HL-60 (cell line): ENCODE results near the gene CAMKMT.

Source experiments
- DNase-seq, 2 experiments: peaks; one replicate each; pipeline ENCODE4 v3.0.0-alpha.2; 2010 to 2020; ENCODE audit warnings: low read depth in 1 of 2, low spot score in 1 of 2
- H3K27ac ChIP-seq: fragments of 250-450 bp; sonication (Bioruptor Pico); replicated peaks from 2 replicates; pipeline ENCODE4 v1.5.1; 2020; ENCODE audit warnings: mild to moderate bottlenecking, moderate library complexity
- H3K27me3 ChIP-seq: fragments of 250-450 bp; sonication (Bioruptor Pico); 2 replicates; pipeline ENCODE4 v1.5.1; 2021; ENCODE audit warnings: mild to moderate bottlenecking, moderate library complexity; ENCODE audit not compliant: insufficient read depth, poor library complexity, severe bottlenecking
- H3K4me3 ChIP-seq: replicated peaks from 2 replicates; pipeline ENCODE4 v1.5.1; 2011; ENCODE audit warnings: mild to moderate bottlenecking, control low read depth, low read length; ENCODE audit not compliant: insufficient read depth
- CTCF ChIP-seq: IDR thresholded peaks from one replicate; pipeline ENCODE4 v1.5.1; 2011; ENCODE audit warnings: low read length, control low read depth, inconsistent platforms; ENCODE audit not compliant: insufficient read depth
- GABPA ChIP-seq: IDR thresholded peaks from 2 replicates; pipeline ENCODE4 v1.6.1; 2012; ENCODE audit warnings: low read depth
- POLR2AphosphoS5 ChIP-seq: IDR thresholded peaks from 2 replicates; pipeline ENCODE4 v1.6.1; 2012; ENCODE audit warnings: low read depth
- REST ChIP-seq: IDR thresholded peaks from 2 replicates; pipeline ENCODE4 v1.6.1; 2012; ENCODE audit warnings: low read depth; ENCODE audit not compliant: insufficient replicate concordance
- SPI1 ChIP-seq: IDR thresholded peaks from 2 replicates; pipeline ENCODE4 v1.6.1; 2012; ENCODE audit warnings: low read depth, mild to moderate bottlenecking, borderline replicate concordance

Gene CAMKMT

GRCh38 chr2:44342854-44343253 is 18.9 kb upstream of the CAMKMT start:
- no peak overlapping the region for H3K27ac ChIP-seq
- no peak for DNase-seq

GRCh38 chr2:44347526-44347925 is 14.2 kb upstream of the CAMKMT start:
- DNase-seq = no peak
- TF ChIP-seq CTCF (no peak), REST (no peak), GABPA (no peak), POLR2AphosphoS5 (no peak), SPI1 (no peak)

More at GRCh38 chr2:44342854-44343253, 18.9 kb upstream of the CAMKMT start:
- no peak overlapping the region for H3K4me3 ChIP-seq
- H3K27me3 ChIP-seq = no peaks in the 10 kb centered on the region
- no peak for TF ChIP-seq SPI1
- TF ChIP-seq GABPA = no peak
- no peak for TF ChIP-seq POLR2AphosphoS5
- no peak for TF ChIP-seq CTCF
- no peak for TF ChIP-seq REST

GRCh38 chr2:44348400-44348799 is 13.3 kb upstream of the CAMKMT start:
- H3K27ac ChIP-seq = no peak overlapping the region
- no peaks in the 10 kb centered on the region for H3K27me3 ChIP-seq
- TF ChIP-seq REST (no peak), POLR2AphosphoS5 (no peak), GABPA (no peak), CTCF (no peak)
- no peak overlapping the region for H3K4me3 ChIP-seq
- no peak for DNase-seq

More at GRCh38 chr2:44347526-44347925, 14.2 kb upstream of the CAMKMT start:
- Histone ChIP-seq H3K4me3 (no peak overlapping the region), H3K27me3 (no peaks in the 10 kb centered on the region), H3K27ac (no peak overlapping the region)
